Smooth muscle cell (in vitro differentiated cells): ENCODE results near the gene KIF26A. TPM values are rescaled to one million over a fixed set of nuclear protein-coding genes. Genes with fewer than 3 reads are reported as not detected.

Source experiments
- DNase-seq: peaks from one replicate; lab custom pipeline; 2025; ENCODE audit not compliant: unreplicated experiment; lab: John Stamatoyannopoulos, UW
- H2AFZ ChIP-seq: fragments of 200-600 bp; sonication (generic); 2 replicates; pipeline ENCODE4 v1.6.0; 2016; ENCODE audit warnings: antibody characterized with exemption, low read depth, mild to moderate bottlenecking
- H3F3A ChIP-seq: fragments of 200-600 bp; sonication (generic); 2 replicates; pipeline ENCODE4 v1.6.0; 2017; ENCODE audit warnings: antibody characterized with exemption, low read depth
- H3K27ac ChIP-seq: fragments of 200-600 bp; sonication (generic); 2 replicates; pipeline ENCODE4 v1.5.1; 2016; ENCODE audit warnings: low read depth, mild to moderate bottlenecking
- H3K27me3 ChIP-seq: fragments of 200-600 bp; sonication (generic); 2 replicates; pipeline ENCODE4 v1.6.1; 2016; ENCODE audit warnings: low read depth, mild to moderate bottlenecking
- H3K36me3 ChIP-seq: fragments of 200-600 bp; sonication (generic); 2 replicates; pipeline ENCODE4 v1.5.1; 2016; ENCODE audit warnings: low read depth
- H3K4me1 ChIP-seq: fragments of 200-600 bp; sonication (generic); 2 replicates; pipeline ENCODE4 v1.5.1; 2016; ENCODE audit warnings: low read depth
- H3K4me2 ChIP-seq: fragments of 200-600 bp; sonication (generic); 2 replicates; pipeline ENCODE4 v1.6.0; 2016; ENCODE audit warnings: mild to moderate bottlenecking
- H3K4me3 ChIP-seq: fragments of 200-600 bp; sonication (generic); 2 replicates; pipeline ENCODE4 v1.5.1; 2016; ENCODE audit warnings: mild to moderate bottlenecking
- H3K79me2 ChIP-seq: fragments of 200-600 bp; sonication (generic); 2 replicates; pipeline ENCODE4 v1.6.0; 2016; ENCODE audit warnings: low read depth, mild to moderate bottlenecking
- H3K9ac ChIP-seq: fragments of 200-600 bp; sonication (generic); 2 replicates; pipeline ENCODE4 v1.6.0; 2016; ENCODE audit warnings: low read depth
- H3K9me3 ChIP-seq: fragments of 200-600 bp; sonication (generic); replicated peaks from 2 replicates; pipeline ENCODE4 v1.5.1; 2016; ENCODE audit warnings: low read depth
- H4K20me1 ChIP-seq: fragments of 200-600 bp; sonication (generic); 2 replicates; pipeline ENCODE4 v1.6.0; 2016; ENCODE audit warnings: low read depth
- WGBS: methylation state at CpG from one replicate; pipeline ENCODE4 v1.1.7; 2016; ENCODE audit warnings: low lambda C conversion rate; 5-methylcytosine and 5-hydroxymethylcytosine counted together
- polyA plus RNA-seq: library from polyadenylated mRNA; unstranded; fragments of >200 nt; fragmentation: Nextera tagmentation; extraction: Ambion mirVana; gene quantifications from 2 replicates; pipeline ENCODE4 v1.2.1, GENCODE V29; 2016
- total RNA-seq: library from RNA; depleted of rRNA; stranded (reverse); fragments of >200 nt; gene quantifications from 2 replicates; pipeline ENCODE4 v1.2.3, GENCODE V29; 2014
- TF ChIP-seq, protein P1 (sequence below): fragments of 200-600 bp; sonication (generic); IDR thresholded peaks from 2 replicates; pipeline ENCODE4 v1.5.1; 2017; ENCODE audit warnings: borderline replicate concordance, mild to moderate bottlenecking, antibody characterized with exemption; ENCODE audit not compliant: insufficient read depth, poor library complexity, severe bottlenecking

Gene KIF26A
- total and polyA plus RNA-seq, 2 experiments from 2014 or later = 4.4 to 5.9 TPM

DNA sequence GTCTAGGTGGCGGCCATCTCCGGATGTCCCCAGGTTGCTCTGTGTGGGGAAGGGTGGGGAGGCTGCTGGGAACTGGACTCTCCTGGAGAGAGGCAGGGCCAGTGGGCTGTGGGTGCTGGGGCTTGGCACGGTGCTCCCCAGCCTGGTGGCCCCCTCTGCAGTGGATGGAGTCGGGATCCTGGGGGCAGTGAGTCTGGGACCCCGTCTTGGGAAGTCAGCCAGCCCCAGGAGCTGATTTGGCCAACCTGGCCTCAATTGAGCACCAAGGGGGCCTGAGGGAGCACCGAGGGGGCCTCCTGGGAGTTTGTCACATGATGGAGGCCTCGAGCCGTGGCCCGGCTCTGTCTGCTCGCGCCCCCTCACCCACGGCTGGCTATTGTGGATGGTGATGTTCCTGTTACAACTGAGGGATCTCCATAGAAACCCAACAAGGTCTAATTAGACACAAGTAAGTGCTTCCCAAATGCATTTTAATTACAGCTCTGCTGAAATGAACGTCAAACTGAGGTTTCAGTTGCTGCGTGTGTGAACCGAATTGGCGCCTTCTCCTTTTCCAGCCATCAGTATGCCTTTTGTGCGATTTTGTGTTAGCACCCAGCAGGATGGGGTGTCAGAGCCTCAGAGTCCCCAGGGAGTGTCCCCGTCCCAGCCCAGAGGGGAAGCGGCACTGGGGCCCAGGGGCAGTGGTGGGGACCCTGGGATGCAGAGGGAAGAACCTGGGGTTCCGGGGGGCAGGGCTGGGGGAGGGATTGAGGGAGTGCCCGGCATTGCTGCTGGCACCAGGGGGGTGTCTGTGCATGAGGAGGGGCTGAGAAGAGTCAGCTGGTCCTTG lies 71.8 kb downstream of the KIF26A start:
- Histone ChIP-seq H3K4me3 (no peak overlapping the region), H3K27ac (no peak overlapping the region), H3K4me2 (no peak overlapping the region), H3K9me3 (no peaks in the 10 kb centered on the region), H3K79me2 (no peaks in the 10 kb centered on the region), H3K9ac (no peak overlapping the region), H3K4me1 (no peaks in the 10 kb centered on the region), H4K20me1 (no peaks in the 10 kb centered on the region), H3K27me3 (no peaks in the 10 kb centered on the region), H2AFZ (no peak overlapping the region), H3K36me3 (no peaks in the 10 kb centered on the region), H3F3A (no peaks in the 10 kb centered on the region)
- WGBS = 91% methylated on average over 19 of the region's 21 CpGs
- TF ChIP-seq, protein P1, sequence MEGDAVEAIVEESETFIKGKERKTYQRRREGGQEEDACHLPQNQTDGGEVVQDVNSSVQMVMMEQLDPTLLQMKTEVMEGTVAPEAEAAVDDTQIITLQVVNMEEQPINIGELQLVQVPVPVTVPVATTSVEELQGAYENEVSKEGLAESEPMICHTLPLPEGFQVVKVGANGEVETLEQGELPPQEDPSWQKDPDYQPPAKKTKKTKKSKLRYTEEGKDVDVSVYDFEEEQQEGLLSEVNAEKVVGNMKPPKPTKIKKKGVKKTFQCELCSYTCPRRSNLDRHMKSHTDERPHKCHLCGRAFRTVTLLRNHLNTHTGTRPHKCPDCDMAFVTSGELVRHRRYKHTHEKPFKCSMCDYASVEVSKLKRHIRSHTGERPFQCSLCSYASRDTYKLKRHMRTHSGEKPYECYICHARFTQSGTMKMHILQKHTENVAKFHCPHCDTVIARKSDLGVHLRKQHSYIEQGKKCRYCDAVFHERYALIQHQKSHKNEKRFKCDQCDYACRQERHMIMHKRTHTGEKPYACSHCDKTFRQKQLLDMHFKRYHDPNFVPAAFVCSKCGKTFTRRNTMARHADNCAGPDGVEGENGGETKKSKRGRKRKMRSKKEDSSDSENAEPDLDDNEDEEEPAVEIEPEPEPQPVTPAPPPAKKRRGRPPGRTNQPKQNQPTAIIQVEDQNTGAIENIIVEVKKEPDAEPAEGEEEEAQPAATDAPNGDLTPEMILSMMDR = no peak
- no peak for DNase-seq

DNA sequence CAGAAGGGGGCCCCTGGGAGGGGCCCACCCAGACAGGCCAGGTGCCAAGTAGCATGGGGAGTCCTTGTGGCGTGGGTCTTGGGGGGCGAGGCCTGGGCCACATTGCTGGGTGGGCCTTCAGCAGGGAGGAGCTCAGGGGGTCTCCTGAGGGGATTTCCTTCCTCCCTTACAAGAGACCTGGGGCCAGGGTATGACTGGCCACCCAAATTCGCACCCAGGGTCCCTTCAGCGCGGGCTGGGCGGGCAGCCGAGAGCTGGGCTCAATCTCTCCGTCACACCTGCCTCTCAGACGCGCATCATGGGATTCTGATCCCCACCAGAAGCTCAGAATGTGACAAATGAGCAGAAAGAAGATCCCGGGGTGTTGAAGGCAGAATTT lies 72.4 kb downstream of the KIF26A start:
- Histone ChIP-seq H3F3A (no peaks in the 10 kb centered on the region), H2AFZ (no peak overlapping the region), H3K27me3 (no peaks in the 10 kb centered on the region), H3K4me2 (no peak overlapping the region), H3K36me3 (no peaks in the 10 kb centered on the region), H3K9ac (no peak overlapping the region), H3K27ac (no peak overlapping the region), H3K4me3 (no peak overlapping the region), H3K4me1 (no peaks in the 10 kb centered on the region), H3K9me3 (no peaks in the 10 kb centered on the region), H3K79me2 (no peaks in the 10 kb centered on the region), H4K20me1 (no peaks in the 10 kb centered on the region)
- no peak for DNase-seq
- TF ChIP-seq, protein P1 = no peak
- WGBS = 90% methylated on average over 11 of the region's 11 CpGs

GRCh38 chr14:104211215-104211614 lies 72.8 kb downstream of the KIF26A start:
- TF ChIP-seq, protein P1 = no peak
- H3K4me2 ChIP-seq = no peak overlapping the region

DNA sequence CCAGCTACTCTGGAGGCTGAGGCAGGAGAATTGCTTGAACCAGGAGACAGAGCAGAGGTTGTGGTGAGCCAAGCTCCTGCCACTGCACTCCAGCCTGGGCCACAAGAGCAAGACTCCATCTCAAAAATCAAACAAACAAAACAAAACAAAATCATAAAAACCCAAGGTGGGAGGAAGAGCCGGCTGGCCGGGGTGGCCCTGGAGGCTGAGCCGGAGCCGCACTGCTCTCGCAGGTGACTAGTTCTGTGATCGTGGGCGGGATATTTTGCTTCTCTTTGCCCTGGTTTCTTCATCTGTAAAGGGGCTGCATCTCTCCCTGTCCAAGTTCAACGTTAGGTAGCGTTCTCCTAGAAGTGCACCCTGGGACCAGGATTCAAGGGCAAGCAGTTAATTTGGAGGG lies 73.4 kb downstream of the KIF26A start:
- no peaks in the 10 kb centered on the region for H3K36me3 ChIP-seq
- no peaks in the 10 kb centered on the region for H3K9me3 ChIP-seq
- H3K4me2 ChIP-seq = no peak overlapping the region
- 95% methylated on average over 9 of the region's 9 CpGs for WGBS
- no peaks in the 10 kb centered on the region for H4K20me1 ChIP-seq
- no peak for DNase-seq
- no peaks in the 10 kb centered on the region for H3K79me2 ChIP-seq
- no peaks in the 10 kb centered on the region for H3F3A ChIP-seq
- H2AFZ ChIP-seq = no peak overlapping the region
- no peak overlapping the region for H3K9ac ChIP-seq
- no peaks in the 10 kb centered on the region for H3K27me3 ChIP-seq
- no peaks in the 10 kb centered on the region for H3K4me1 ChIP-seq
- H3K27ac ChIP-seq = no peak overlapping the region
- no peak overlapping the region for H3K4me3 ChIP-seq
- TF ChIP-seq, protein P1 = no peak

More at GRCh38 chr14:104211215-104211614, 72.8 kb downstream of the KIF26A start:
- Histone ChIP-seq H4K20me1 (no peaks in the 10 kb centered on the region), H3K27ac (no peak overlapping the region), H3F3A (no peaks in the 10 kb centered on the region), H3K4me3 (no peak overlapping the region), H3K9ac (no peak overlapping the region), H3K9me3 (no peaks in the 10 kb centered on the region), H3K4me1 (no peaks in the 10 kb centered on the region), H3K79me2 (no peaks in the 10 kb centered on the region), H2AFZ (no peak overlapping the region), H3K27me3 (no peaks in the 10 kb centered on the region), H3K36me3 (no peaks in the 10 kb centered on the region)
- no peak for DNase-seq
- 56% methylated on average over 13 of the region's 13 CpGs for WGBS
